ENCODE data around the gene HECTD1.

- no peak for TF ChIP-seq CTCF (IDR thresholded peaks at IDR 0.05)
- no peak for TF ChIP-seq MAX (CRISPR knock-in tag; IDR thresholded peaks at IDR 0.05)
- no peak for TF ChIP-seq KAT7 (CRISPR knock-in tag; IDR thresholded peaks at IDR 0.05; ENCODE audit: borderline replicate concordance)
- TF ChIP-seq ZNF121 (CRISPR knock-in tag; IDR thresholded peaks at IDR 0.05): no peak
- TF ChIP-seq NR1H2 (CRISPR knock-in tag; IDR thresholded peaks at IDR 0.05): no peak
- TF ChIP-seq ZNF263 (CRISPR knock-in tag; IDR thresholded peaks at IDR 0.05; ENCODE audit: low read depth): no peak
- no peak for TF ChIP-seq ZNF317 (CRISPR knock-in tag; IDR thresholded peaks at IDR 0.05; ENCODE audit: borderline replicate concordance, low read depth)
- TF ChIP-seq CREB1 (CRISPR knock-in tag; IDR thresholded peaks at IDR 0.05): no peak
- TF ChIP-seq IRF1 (CRISPR knock-in tag; IDR thresholded peaks at IDR 0.05): no peak
- no peak for TF ChIP-seq ZNF416 (CRISPR knock-in tag; IDR thresholded peaks at IDR 0.05)
- TF ChIP-seq MXD4 (CRISPR knock-in tag; IDR thresholded peaks at IDR 0.05; ENCODE audit: borderline replicate concordance): no peak
- TF ChIP-seq PRRX2 (CRISPR knock-in tag; IDR thresholded peaks at IDR 0.05): no peak
These were observed 43.7 kb upstream of the HECTD1 start for GRCh38 chr14:31251028-31251958.

Measured in WTC11 (cell line).